OCI-LY1 (cell line): Measurements from ENCODE around the gene ANKH.

Source experiments
- H2AFZ ChIP-seq: fragments of 200-600 bp; sonication (generic), shearing (Covaris generic); 2 replicates; pipeline ENCODE4 v1.6.0; 2014; ENCODE audit warnings: antibody characterized with exemption, mild to moderate bottlenecking, low read length
- H3F3A ChIP-seq: fragments of 200-600 bp; sonication (generic), shearing (Covaris generic); 2 replicates; pipeline ENCODE4 v1.6.0; 2014; ENCODE audit warnings: mild to moderate bottlenecking, antibody characterized with exemption, low read length, moderate library complexity; ENCODE audit not compliant: insufficient read depth
- H3K27ac ChIP-seq: fragments of 200-600 bp; sonication (generic); 2 replicates; pipeline ENCODE4 v1.5.1; 2014; ENCODE audit warnings: low read length, mixed run types, mild to moderate bottlenecking, low read depth; ENCODE audit not compliant: poor library complexity, severe bottlenecking
- H3K27me3 ChIP-seq: fragments of 200-600 bp; sonication (generic); 2 replicates; pipeline ENCODE4 v1.6.0; 2014; ENCODE audit warnings: antibody characterized with exemption, mild to moderate bottlenecking, low read length, moderate library complexity; ENCODE audit not compliant: insufficient read depth
- H3K36me3 ChIP-seq: fragments of 200-600 bp; sonication (generic); 2 replicates; pipeline ENCODE4 v1.6.1; 2014; ENCODE audit warnings: mild to moderate bottlenecking, antibody characterized with exemption, low read length, moderate library complexity, mixed read lengths; ENCODE audit not compliant: insufficient read depth
- H3K4me1 ChIP-seq: fragments of 200-600 bp; sonication (generic); 2 replicates; pipeline ENCODE4 v1.5.1; 2014; ENCODE audit warnings: mild to moderate bottlenecking, low read length, moderate library complexity; ENCODE audit not compliant: insufficient read depth, severe bottlenecking
- H3K4me2 ChIP-seq: fragments of 200-600 bp; sonication (generic), shearing (Covaris generic); 2 replicates; pipeline ENCODE4 v1.6.1; 2014; ENCODE audit warnings: low read length
- H3K4me3 ChIP-seq: fragments of 200-600 bp; sonication (generic); 2 replicates; pipeline ENCODE4 v1.5.1; 2014; ENCODE audit warnings: low read length, low read depth, mild to moderate bottlenecking, mixed read lengths; ENCODE audit not compliant: poor library complexity, severe bottlenecking
- H3K79me2 ChIP-seq: fragments of 200-600 bp; shearing (Covaris generic); 2 replicates; pipeline ENCODE4 v1.6.1; 2016; ENCODE audit warnings: mixed run types, low read length, mixed read lengths; ENCODE audit not compliant: insufficient read depth
- H3K9ac ChIP-seq: fragments of 200-600 bp; sonication (generic), shearing (Covaris generic); 2 replicates; pipeline ENCODE4 v1.6.1; 2014; ENCODE audit warnings: mild to moderate bottlenecking, low read length, mixed read lengths
- H3K9me2 ChIP-seq: fragments of 200-600 bp; sonication (generic), shearing (Covaris generic); 2 replicates; pipeline ENCODE4 v1.6.1; 2014; ENCODE audit warnings: low read depth, mild to moderate bottlenecking, low read length, mixed read lengths
- H3K9me3 ChIP-seq: fragments of 200-600 bp; shearing (Covaris generic); 2 replicates; pipeline ENCODE4 v1.6.1; 2014; ENCODE audit warnings: low read length, mixed read lengths
- H4K20me1 ChIP-seq: fragments of 200-600 bp; sonication (generic), shearing (Covaris generic); 2 replicates; pipeline ENCODE4 v1.6.0; 2016; ENCODE audit warnings: mild to moderate bottlenecking, low read length; ENCODE audit not compliant: insufficient read depth
- CTCF ChIP-seq: fragments of 200-600 bp; sonication (generic), shearing (Covaris generic); IDR thresholded peaks from 2 replicates; pipeline ENCODE4 v1.5.1; 2017; ENCODE audit warnings: mild to moderate bottlenecking, antibody characterized with exemption, low read length, moderate library complexity, mixed read lengths
- EZH2 ChIP-seq: fragments of 200-600 bp; sonication (generic), shearing (Covaris generic); IDR thresholded peaks from 2 replicates; pipeline ENCODE4 v1.8.0; 2017; ENCODE audit warnings: borderline replicate concordance, mixed run types, mild to moderate bottlenecking, antibody characterized with exemption, low read length, moderate library complexity, mixed read lengths

ANKH gene

DNA sequence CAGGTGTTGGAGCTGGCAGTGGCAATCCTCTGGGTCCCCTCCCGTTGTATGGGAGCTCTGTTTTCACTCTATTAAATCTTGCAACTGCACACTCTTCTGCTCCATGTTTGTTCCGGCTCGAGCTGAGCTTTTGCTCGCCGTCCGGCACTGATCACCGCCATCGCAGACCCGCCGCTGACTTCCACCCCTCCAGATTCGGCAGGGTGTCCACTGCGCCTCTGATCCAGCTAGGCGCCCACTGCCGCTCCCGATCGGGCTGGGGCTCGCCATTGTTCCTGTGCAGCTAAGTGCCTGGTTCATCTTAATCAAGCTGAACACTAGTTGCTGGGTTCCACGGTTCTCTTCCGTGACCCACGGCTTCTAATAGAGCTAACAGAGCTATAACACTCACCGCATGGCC, 23.2 kb downstream of the ANKH start:
- Histone ChIP-seq H3K4me3 (no peak overlapping the region), H3K79me2 (peaks cover 6% of the 10 kb centered on the region), H2AFZ (no peak overlapping the region), H3K27ac (no peak overlapping the region), H3F3A (no peaks in the 10 kb centered on the region), H3K4me2 (no peak overlapping the region), H3K36me3 (peaks cover 5% of the 10 kb centered on the region; the same call in 1 of the 2 replicates), H3K9me2 (no peaks in the 10 kb centered on the region), H4K20me1 (no peaks in the 10 kb centered on the region), H3K4me1 (peaks cover 10% of the 10 kb centered on the region), H3K27me3 (no peaks in the 10 kb centered on the region), H3K9me3 (no peaks in the 10 kb centered on the region), H3K9ac (no peak overlapping the region)
- no peak for TF ChIP-seq CTCF
- no peak for TF ChIP-seq EZH2

DNA sequence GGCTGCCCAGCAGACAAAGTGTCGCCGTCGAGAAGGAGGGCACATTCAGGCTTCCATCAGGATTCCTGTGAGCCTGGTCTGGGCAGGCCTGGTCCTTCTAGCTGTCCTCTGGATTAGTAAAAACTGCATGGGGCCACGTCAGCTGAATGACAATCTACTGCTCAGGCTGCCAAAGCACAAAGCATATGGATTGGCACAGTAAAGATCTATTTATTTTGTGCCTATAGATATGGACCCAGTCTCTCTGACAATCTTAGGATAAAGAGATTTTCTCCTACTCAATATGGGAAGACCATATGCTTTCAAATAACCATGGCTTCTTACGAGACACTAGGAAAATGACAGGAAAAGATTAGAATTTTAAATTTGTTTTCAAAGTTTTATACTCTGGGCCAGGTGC, 24.1 kb downstream of the ANKH start:
- no peaks in the 10 kb centered on the region for H3F3A ChIP-seq
- H3K4me1 ChIP-seq: peaks cover 10% of the 10 kb centered on the region
- H3K79me2 ChIP-seq: no peaks in the 10 kb centered on the region; the same call in 1 of the 2 replicates
- H3K4me2 ChIP-seq: no peak overlapping the region
- peaks cover 5% of the 10 kb centered on the region; the same call in 1 of the 2 replicates for H3K36me3 ChIP-seq
- H2AFZ ChIP-seq: no peak overlapping the region
- H3K9me2 ChIP-seq: no peaks in the 10 kb centered on the region
- no peaks in the 10 kb centered on the region for H4K20me1 ChIP-seq
- no peak overlapping the region for H3K27ac ChIP-seq
- H3K9ac ChIP-seq: no peak overlapping the region
- TF ChIP-seq EZH2 (no peak), CTCF (no peak)
- H3K4me3 ChIP-seq: no peak overlapping the region
- no peaks in the 10 kb centered on the region for H3K27me3 ChIP-seq
- H3K9me3 ChIP-seq: no peaks in the 10 kb centered on the region

DNA sequence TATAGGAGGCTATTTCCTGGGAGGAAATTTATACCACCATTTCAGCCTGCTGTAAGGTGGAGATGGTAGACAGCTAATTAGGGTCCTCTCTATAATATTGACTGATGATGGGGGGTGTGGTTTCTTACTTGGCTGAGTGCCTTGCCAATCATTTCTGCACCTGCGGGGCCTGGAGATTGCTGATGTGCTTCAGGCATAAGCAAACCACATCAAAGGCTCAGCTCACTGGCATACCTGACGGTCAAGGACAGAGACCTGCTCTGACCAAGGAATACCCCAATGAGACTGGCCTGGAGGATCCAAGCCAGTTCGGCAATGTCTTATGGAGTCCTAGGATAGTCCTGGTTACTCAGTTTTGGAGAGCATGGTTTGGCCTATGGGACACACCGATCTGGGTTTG, 29.5 kb downstream of the ANKH start:
- H3K9me3 ChIP-seq: no peaks in the 10 kb centered on the region
- no peaks in the 10 kb centered on the region for H3F3A ChIP-seq
- no peak overlapping the region for H2AFZ ChIP-seq
- no peaks in the 10 kb centered on the region for H4K20me1 ChIP-seq
- H3K4me1 ChIP-seq: no peaks in the 10 kb centered on the region
- no peak overlapping the region for H3K4me3 ChIP-seq
- H3K79me2 ChIP-seq: 0 out of 2 replicates have a peak, but pooled peaks cover 6% of the 10 kb centered on the region
- no peaks in the 10 kb centered on the region for H3K27me3 ChIP-seq
- no peaks in the 10 kb centered on the region for H3K9me2 ChIP-seq
- TF ChIP-seq EZH2 (no peak), CTCF (no peak)
- H3K4me2 ChIP-seq: no peak overlapping the region
- no peak overlapping the region for H3K9ac ChIP-seq
- H3K27ac ChIP-seq: no peak overlapping the region
- H3K36me3 ChIP-seq: peaks cover 12% of the 10 kb centered on the region; the same call in 1 of the 2 replicates
